Fibroblast of lung (primary cell): ENCODE measurements around the gene NEUROD2. TPM values are rescaled to one million over a fixed set of nuclear protein-coding genes. Genes with fewer than 3 reads are reported as not detected.

Source experiments
- DNase-seq, 2 donors: peaks; one replicate each; pipeline versions ENCODE4 v3.0.0 to v3.0.0-alpha.2; 2010; ENCODE audit warnings: low read depth in 2 of 2
- H2AFZ ChIP-seq: 2 replicates; pipeline ENCODE4 v1.5.1; 2012; ENCODE audit warnings: low read length, control low read depth, inconsistent platforms
- H3K27ac ChIP-seq: 2 replicates; pipeline ENCODE4 v1.5.1; 2011; ENCODE audit warnings: low read length, control low read depth; ENCODE audit not compliant: insufficient read depth
- H3K27me3 ChIP-seq: 2 replicates; pipeline ENCODE4 v1.5.1; 2011; ENCODE audit warnings: mild to moderate bottlenecking, low read length; ENCODE audit not compliant: control insufficient read depth, insufficient read depth
- H3K36me3 ChIP-seq: 2 replicates; pipeline ENCODE4 v1.5.1; 2011; ENCODE audit warnings: low read length; ENCODE audit not compliant: control insufficient read depth, insufficient read depth
- H3K4me1 ChIP-seq: 2 replicates; pipeline ENCODE4 v1.5.1; 2011; ENCODE audit warnings: low read length; ENCODE audit not compliant: control insufficient read depth, insufficient read depth; ENCODE audit errors: extremely low read depth
- H3K4me2 ChIP-seq: 2 replicates; pipeline ENCODE4 v1.5.1; 2011; ENCODE audit warnings: low read length, control low read depth; ENCODE audit not compliant: insufficient read depth; ENCODE audit errors: extremely low read depth
- H3K4me3 ChIP-seq, 4 experiments: fragments of 200-600 bp in 1 of 4; sonication (generic) in 1 of 4; replicated peaks in 1 of 4; 2 replicates each; pipeline ENCODE4 v1.5.1; 2011 to 2016; ENCODE audit warnings: low read length in 4 of 4, low read depth in 3 of 4, mild to moderate bottlenecking in 3 of 4, control low read depth in 2 of 4, inconsistent platforms in 1 of 4, mixed read lengths in 1 of 4; ENCODE audit not compliant: insufficient read depth in 1 of 4; ENCODE audit errors: control extremely low read depth in 1 of 4
- H3K79me2 ChIP-seq: 2 replicates; pipeline ENCODE4 v1.5.1; 2012; ENCODE audit warnings: mild to moderate bottlenecking, low read length, inconsistent platforms; ENCODE audit not compliant: control insufficient read depth, insufficient read depth
- H3K9ac ChIP-seq: 2 replicates; pipeline ENCODE4 v1.5.1; 2011; ENCODE audit warnings: mild to moderate bottlenecking, low read length, control low read depth; ENCODE audit not compliant: insufficient read depth
- H3K9me3 ChIP-seq: 2 replicates; pipeline ENCODE4 v1.5.1; 2012; ENCODE audit warnings: low read depth, low read length; ENCODE audit not compliant: control insufficient read depth, insufficient read depth
- H4K20me1 ChIP-seq: 2 replicates; pipeline ENCODE4 v1.5.1; 2011; ENCODE audit warnings: low read length; ENCODE audit not compliant: control insufficient read depth, insufficient read depth; ENCODE audit errors: extremely low read depth
- EZH2 ChIP-seq: IDR thresholded peaks from 2 replicates; pipeline ENCODE4 v1.5.1; 2012; ENCODE audit warnings: low read length, control low read depth, mild to moderate bottlenecking; ENCODE audit errors: missing control alignments
- polyA plus RNA-seq, 2 donors: library from polyadenylated mRNA; depleted of rRNA in 1 of 2; stranded (reverse) in 1 of 2; unstranded in 1 of 2; fragments of >200 nt; gene quantifications; 2 replicates each; pipeline ENCODE4 v1.2.1, GENCODE V29; 2011 to 2012; ENCODE audit warnings: missing spikeins in 1 of 2
- total RNA-seq: library from RNA; depleted of rRNA; stranded (reverse); fragments of >200 nt; gene quantifications from 2 replicates; pipeline ENCODE4 v1.2.1, GENCODE V29; 2014
- TF ChIP-seq, protein P1 (sequence below), 2 donors: IDR thresholded peaks in 1 of 2; conservative IDR thresholded peaks in 1 of 2; 1 replicate in 1 of 2; 2 replicates in 1 of 2; pipeline ENCODE4 v1.5.1; 2011 to 2012; ENCODE audit warnings: low read length in 2 of 2, control low read depth in 1 of 2, inconsistent platforms in 1 of 2, low read depth in 1 of 2, mild to moderate bottlenecking in 1 of 2

The NEUROD2 gene
- total and polyA plus RNA-seq, 2 donors (not counting 1 experiment from before 2014, with no cell fraction given), result not detected

DNA sequence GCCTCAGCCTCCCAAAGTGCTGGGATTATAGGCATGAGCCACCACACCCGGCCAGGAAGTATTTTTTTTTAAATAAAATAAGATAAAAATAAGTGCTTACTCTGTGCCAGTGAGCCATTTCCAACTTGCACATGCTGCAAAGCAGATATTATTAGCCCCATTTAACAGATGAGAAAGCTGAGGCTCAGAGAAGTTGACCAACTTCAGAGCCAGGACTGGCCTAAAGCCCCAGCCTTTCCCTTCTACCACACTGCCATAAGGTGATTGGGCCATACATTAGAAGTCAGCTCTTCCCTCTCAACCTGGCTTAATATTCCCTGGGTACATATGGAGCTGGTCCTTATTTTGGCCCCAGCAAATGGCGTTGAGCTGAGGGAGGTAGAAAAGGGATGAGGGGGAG, 25.1 kb downstream of the NEUROD2 start:
- Histone ChIP-seq H3K27ac (no peak overlapping the region), H3K4me1 (no peaks in the 10 kb centered on the region), H4K20me1 (no peaks in the 10 kb centered on the region), H3K9me3 (no peaks in the 10 kb centered on the region), H3K4me2 (no peak overlapping the region), H3K9ac (no peak overlapping the region), H3K79me2 (no peaks in the 10 kb centered on the region), H3K27me3 (peaks cover 3% of the 10 kb centered on the region), H3K4me3 (no peak overlapping the region), H3K36me3 (no peaks in the 10 kb centered on the region), H2AFZ (no peak overlapping the region)
- TF ChIP-seq EZH2, result no peak
- TF ChIP-seq, protein P1, sequence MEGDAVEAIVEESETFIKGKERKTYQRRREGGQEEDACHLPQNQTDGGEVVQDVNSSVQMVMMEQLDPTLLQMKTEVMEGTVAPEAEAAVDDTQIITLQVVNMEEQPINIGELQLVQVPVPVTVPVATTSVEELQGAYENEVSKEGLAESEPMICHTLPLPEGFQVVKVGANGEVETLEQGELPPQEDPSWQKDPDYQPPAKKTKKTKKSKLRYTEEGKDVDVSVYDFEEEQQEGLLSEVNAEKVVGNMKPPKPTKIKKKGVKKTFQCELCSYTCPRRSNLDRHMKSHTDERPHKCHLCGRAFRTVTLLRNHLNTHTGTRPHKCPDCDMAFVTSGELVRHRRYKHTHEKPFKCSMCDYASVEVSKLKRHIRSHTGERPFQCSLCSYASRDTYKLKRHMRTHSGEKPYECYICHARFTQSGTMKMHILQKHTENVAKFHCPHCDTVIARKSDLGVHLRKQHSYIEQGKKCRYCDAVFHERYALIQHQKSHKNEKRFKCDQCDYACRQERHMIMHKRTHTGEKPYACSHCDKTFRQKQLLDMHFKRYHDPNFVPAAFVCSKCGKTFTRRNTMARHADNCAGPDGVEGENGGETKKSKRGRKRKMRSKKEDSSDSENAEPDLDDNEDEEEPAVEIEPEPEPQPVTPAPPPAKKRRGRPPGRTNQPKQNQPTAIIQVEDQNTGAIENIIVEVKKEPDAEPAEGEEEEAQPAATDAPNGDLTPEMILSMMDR (conservative IDR thresholded peaks at IDR 0.05 in 1 of 2, IDR thresholded peaks at IDR 0.05 in 1 of 2; ENCODE audit: low read depth in 1 of 2, low read length in 2 of 2), result no peak
- DNase-seq, result no peak

DNA sequence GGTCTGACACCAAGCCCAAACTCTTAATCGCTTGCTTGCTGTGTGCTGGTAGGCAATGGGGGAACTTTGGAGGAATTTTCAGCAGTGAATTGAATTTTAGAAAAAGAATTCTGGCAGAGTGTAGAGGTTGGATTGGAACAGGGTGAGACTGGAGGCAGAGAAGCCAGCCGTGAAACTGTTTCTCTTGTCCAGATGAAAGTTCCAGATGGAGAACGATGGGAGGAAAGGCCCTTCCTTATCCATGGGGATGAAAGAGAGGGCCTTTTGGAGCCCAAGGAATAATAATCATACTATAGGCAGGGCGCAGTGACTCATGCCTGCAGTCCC, 26.0 kb downstream of the NEUROD2 start:
- Histone ChIP-seq H3K27me3 (peaks cover 3% of the 10 kb centered on the region), H4K20me1 (no peaks in the 10 kb centered on the region), H3K4me2 (no peak overlapping the region), H3K36me3 (no peaks in the 10 kb centered on the region), H3K9me3 (no peaks in the 10 kb centered on the region), H3K9ac (no peak overlapping the region), H3K4me3 (no peak overlapping the region), H3K79me2 (no peaks in the 10 kb centered on the region), H3K27ac (no peak overlapping the region), H2AFZ (no peak overlapping the region), H3K4me1 (no peaks in the 10 kb centered on the region)
- no peak for DNase-seq
- TF ChIP-seq, protein P1 (conservative IDR thresholded peaks at IDR 0.05 in 1 of 2, IDR thresholded peaks at IDR 0.05 in 1 of 2; ENCODE audit: low read depth in 1 of 2, low read length in 2 of 2), result no peak
- no peak for TF ChIP-seq EZH2

DNA sequence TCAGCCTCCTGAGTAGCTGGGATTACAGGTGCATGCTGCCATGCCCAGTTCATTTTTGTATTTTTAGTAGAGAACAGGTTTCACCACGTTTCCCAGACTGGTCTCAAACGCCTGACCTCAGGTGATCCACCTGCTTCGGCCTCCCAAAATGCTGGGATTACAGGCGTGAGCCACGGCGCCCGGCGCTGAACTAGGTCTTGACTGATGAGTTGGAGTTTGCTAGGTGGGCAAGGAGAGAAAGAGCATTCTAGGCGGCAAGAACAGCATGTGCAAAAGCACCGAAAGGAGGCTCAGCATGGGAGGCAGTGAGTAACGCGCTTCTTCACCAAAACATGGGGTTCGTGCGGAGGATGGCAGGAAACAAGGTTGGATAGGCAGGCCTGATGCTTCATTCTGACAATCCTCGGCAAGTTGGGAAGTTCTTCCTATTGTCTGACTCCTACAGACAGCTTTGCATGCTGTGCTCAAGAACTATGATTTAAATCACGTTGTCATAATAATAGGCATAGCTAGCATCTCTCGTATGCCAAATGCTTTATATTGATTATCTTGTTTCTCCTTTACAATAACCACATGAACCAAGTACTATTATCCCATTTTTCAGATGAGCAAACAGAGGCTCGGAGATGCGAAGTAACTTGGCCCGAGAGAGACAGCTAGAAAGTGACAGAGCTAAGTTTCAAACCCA, 26.5 kb downstream of the NEUROD2 start:
- H3K27me3 ChIP-seq, result peaks cover 3% of the 10 kb centered on the region
- H4K20me1 ChIP-seq, result no peaks in the 10 kb centered on the region
- H3K4me2 ChIP-seq, result no peak overlapping the region
- DNase-seq, result no peak
- H3K79me2 ChIP-seq, result no peaks in the 10 kb centered on the region
- no peaks in the 10 kb centered on the region for H3K4me1 ChIP-seq
- no peaks in the 10 kb centered on the region for H3K9me3 ChIP-seq
- H3K36me3 ChIP-seq, result no peaks in the 10 kb centered on the region
- TF ChIP-seq, protein P1 (conservative IDR thresholded peaks at IDR 0.05 in 1 of 2, IDR thresholded peaks at IDR 0.05 in 1 of 2; ENCODE audit: low read depth in 1 of 2, low read length in 2 of 2), result no peak
- H2AFZ ChIP-seq, result no peak overlapping the region
- no peak overlapping the region for H3K27ac ChIP-seq
- no peak overlapping the region for H3K9ac ChIP-seq
- H3K4me3 ChIP-seq, result no peak overlapping the region
